Osteoblast (primary cell): ENCODE measurements around the gene CASP12. TPM values are rescaled to one million over a fixed set of nuclear protein-coding genes. Genes with fewer than 3 reads are reported as not detected.

ENCODE experiments used
- DNase-seq: peaks from one replicate; pipeline ENCODE4 v3.0.0; 2011; ENCODE audit warnings: low spot score, mixed read lengths; ENCODE audit not compliant: insufficient read length; ENCODE audit errors: missing footprints
- H2AFZ ChIP-seq: 2 replicates; pipeline ENCODE4 v1.6.0; 2011; ENCODE audit warnings: mild to moderate bottlenecking, low read length
- H3K27ac ChIP-seq: 2 replicates; pipeline ENCODE4 v1.5.1; 2011; ENCODE audit warnings: mild to moderate bottlenecking, low read depth, low read length, moderate library complexity
- H3K27me3 ChIP-seq: 2 replicates; pipeline ENCODE4 v1.6.0; 2012; ENCODE audit warnings: mild to moderate bottlenecking, control low read depth, inconsistent platforms, low read length, moderate library complexity; ENCODE audit not compliant: insufficient read depth
- H3K36me3 ChIP-seq: 2 replicates; pipeline ENCODE4 v1.5.1; 2011; ENCODE audit warnings: mild to moderate bottlenecking, low read length, control low read depth, moderate library complexity; ENCODE audit not compliant: insufficient read depth
- H3K4me1 ChIP-seq: 2 replicates; pipeline ENCODE4 v1.5.1; 2011; ENCODE audit warnings: mild to moderate bottlenecking, low read length, control low read depth, moderate library complexity; ENCODE audit not compliant: insufficient read depth
- H3K4me2 ChIP-seq: 2 replicates; pipeline ENCODE4 v1.6.0; 2011; ENCODE audit warnings: mild to moderate bottlenecking, low read length; ENCODE audit not compliant: insufficient read depth
- H3K4me3 ChIP-seq: fragments of 200-600 bp; sonication (generic); 3 replicates; pipeline ENCODE4 v1.5.1; 2012; ENCODE audit warnings: mild to moderate bottlenecking, low read length, inconsistent platforms; ENCODE audit not compliant: insufficient read depth
- H3K79me2 ChIP-seq: 2 replicates; pipeline ENCODE4 v1.6.0; 2012; ENCODE audit warnings: mild to moderate bottlenecking, low read length, control low read depth, inconsistent platforms; ENCODE audit not compliant: insufficient read depth
- H3K9me3 ChIP-seq: 2 replicates; pipeline ENCODE4 v1.5.1; 2011; ENCODE audit warnings: low read depth, low read length, control low read depth
- H4K20me1 ChIP-seq: 2 replicates; pipeline ENCODE4 v1.6.0; 2012; ENCODE audit warnings: mild to moderate bottlenecking, low read length, control low read depth; ENCODE audit not compliant: insufficient read depth
- total RNA-seq: library from RNA; depleted of rRNA; stranded (reverse); fragments of >200 nt; gene quantifications from 2 replicates; pipeline ENCODE4 v1.2.3, GENCODE V29; 2012
- TF ChIP-seq, protein P1 (sequence below): IDR thresholded peaks from 2 replicates; pipeline ENCODE4 v1.5.1; 2011; ENCODE audit warnings: mild to moderate bottlenecking, low read depth, low read length, moderate library complexity; ENCODE audit errors: extremely low read depth

CASP12 gene
- total RNA-seq, 1 donor: not detected

DNA sequence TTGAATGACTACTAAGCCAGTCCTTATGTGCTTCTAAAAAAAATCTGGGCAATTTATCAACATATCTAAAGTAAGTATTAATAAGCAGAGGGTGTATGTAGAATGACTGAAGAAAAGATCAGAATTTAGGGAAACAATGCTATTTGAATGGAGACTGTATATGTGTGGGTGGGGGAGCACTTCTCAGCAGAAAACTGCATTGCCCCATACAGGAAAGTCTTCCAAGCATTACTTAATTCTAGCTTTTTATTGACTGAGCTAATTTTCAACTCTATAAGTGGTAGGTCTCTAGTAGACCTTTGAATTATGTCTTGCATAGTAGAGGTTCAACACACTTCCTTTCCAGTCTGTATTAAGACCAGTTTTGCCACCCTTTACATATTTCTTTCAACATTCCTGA lies 41.7 kb downstream of the CASP12 start:
- no peak overlapping the region for H3K4me2 ChIP-seq
- no peaks in the 10 kb centered on the region for H3K9me3 ChIP-seq
- no peaks in the 10 kb centered on the region for H3K27me3 ChIP-seq
- no peaks in the 10 kb centered on the region for H3K36me3 ChIP-seq
- no peak overlapping the region for H3K4me3 ChIP-seq
- no peak overlapping the region for H3K27ac ChIP-seq
- no peaks in the 10 kb centered on the region for H3K4me1 ChIP-seq
- H3K79me2 ChIP-seq: no peaks in the 10 kb centered on the region
- no peak overlapping the region for H2AFZ ChIP-seq
- TF ChIP-seq, protein P1, sequence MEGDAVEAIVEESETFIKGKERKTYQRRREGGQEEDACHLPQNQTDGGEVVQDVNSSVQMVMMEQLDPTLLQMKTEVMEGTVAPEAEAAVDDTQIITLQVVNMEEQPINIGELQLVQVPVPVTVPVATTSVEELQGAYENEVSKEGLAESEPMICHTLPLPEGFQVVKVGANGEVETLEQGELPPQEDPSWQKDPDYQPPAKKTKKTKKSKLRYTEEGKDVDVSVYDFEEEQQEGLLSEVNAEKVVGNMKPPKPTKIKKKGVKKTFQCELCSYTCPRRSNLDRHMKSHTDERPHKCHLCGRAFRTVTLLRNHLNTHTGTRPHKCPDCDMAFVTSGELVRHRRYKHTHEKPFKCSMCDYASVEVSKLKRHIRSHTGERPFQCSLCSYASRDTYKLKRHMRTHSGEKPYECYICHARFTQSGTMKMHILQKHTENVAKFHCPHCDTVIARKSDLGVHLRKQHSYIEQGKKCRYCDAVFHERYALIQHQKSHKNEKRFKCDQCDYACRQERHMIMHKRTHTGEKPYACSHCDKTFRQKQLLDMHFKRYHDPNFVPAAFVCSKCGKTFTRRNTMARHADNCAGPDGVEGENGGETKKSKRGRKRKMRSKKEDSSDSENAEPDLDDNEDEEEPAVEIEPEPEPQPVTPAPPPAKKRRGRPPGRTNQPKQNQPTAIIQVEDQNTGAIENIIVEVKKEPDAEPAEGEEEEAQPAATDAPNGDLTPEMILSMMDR: no peak
- H4K20me1 ChIP-seq: no peaks in the 10 kb centered on the region
- DNase-seq: no peak

DNA sequence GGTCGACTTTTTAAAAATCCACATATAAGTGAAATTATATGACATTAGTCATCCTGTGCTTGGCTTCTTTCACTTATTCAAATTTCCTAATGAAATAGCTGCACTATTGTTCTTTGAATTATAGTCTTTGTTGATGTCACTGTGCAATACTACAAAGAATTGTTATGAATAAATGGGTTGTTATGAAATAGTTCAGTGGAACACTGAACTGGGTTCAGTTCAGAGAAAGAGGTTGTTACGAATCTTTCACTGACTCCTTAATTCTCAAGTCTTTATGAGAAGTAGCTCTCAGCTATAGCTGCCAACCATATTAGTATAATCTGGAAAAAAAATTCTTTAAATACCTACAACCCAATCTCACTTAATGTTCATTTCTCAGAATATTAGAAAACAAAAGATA lies 42.3 kb downstream of the CASP12 start:
- Histone ChIP-seq H3K9me3 (no peaks in the 10 kb centered on the region), H3K27ac (no peak overlapping the region), H3K4me3 (no peak overlapping the region), H3K36me3 (no peaks in the 10 kb centered on the region), H3K79me2 (no peaks in the 10 kb centered on the region), H3K4me1 (no peaks in the 10 kb centered on the region), H3K4me2 (no peak overlapping the region), H2AFZ (no peak overlapping the region), H3K27me3 (no peaks in the 10 kb centered on the region), H4K20me1 (no peaks in the 10 kb centered on the region)
- DNase-seq: no peak
- TF ChIP-seq, protein P1: no peak

DNA sequence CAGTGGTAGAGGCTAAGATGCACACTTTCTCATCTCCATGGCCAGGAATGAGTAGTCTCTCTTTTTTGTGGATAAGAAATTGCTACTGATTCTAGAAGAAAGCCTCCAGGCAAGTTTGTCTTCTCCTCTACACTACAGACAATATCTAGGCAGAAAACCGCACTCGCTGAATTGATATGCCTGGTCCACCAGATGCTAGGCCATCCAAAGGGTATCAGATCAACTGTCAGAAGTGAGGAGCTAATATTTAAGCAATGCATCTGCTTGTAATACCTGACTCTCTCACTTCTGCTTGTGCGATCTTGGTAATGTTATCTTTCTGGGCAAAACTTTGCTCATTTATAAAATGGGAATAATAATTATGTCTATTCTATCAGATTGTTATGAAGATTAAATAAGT lies 45.0 kb downstream of the CASP12 start:
- Histone ChIP-seq H3K27me3 (no peaks in the 10 kb centered on the region), H3K9me3 (no peaks in the 10 kb centered on the region), H3K27ac (no peak overlapping the region), H3K36me3 (no peaks in the 10 kb centered on the region), H3K79me2 (no peaks in the 10 kb centered on the region), H4K20me1 (no peaks in the 10 kb centered on the region), H3K4me1 (no peaks in the 10 kb centered on the region), H2AFZ (no peak overlapping the region), H3K4me2 (no peak overlapping the region), H3K4me3 (no peak overlapping the region)
- no peak for DNase-seq
- TF ChIP-seq, protein P1: no peak

DNA sequence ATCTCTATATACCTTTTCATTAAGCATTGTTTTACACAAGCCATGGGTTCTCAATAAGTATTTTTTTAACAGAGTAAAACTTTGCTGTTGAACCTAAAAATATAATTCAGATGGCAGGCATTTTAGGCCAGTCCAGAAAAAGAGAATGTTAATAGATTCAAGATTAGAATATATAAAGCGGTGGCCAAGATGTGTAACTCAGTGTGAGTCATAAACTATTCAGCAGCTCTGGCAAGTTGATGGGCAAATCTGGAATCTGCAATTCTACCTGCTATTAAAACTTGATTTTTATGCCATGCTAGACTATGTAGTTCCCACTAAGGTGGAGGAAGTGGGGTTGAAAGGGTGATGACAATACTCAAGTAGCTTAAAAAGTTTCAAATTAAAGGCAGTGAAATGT lies 45.4 kb downstream of the CASP12 start:
- Histone ChIP-seq H3K9me3 (no peaks in the 10 kb centered on the region), H3K4me3 (no peak overlapping the region), H3K27ac (no peak overlapping the region), H3K36me3 (no peaks in the 10 kb centered on the region), H3K4me1 (no peaks in the 10 kb centered on the region), H4K20me1 (no peaks in the 10 kb centered on the region), H2AFZ (no peak overlapping the region), H3K79me2 (no peaks in the 10 kb centered on the region), H3K27me3 (no peaks in the 10 kb centered on the region), H3K4me2 (no peak overlapping the region)
- DNase-seq: no peak
- TF ChIP-seq, protein P1: no peak
